ENCODE data around the gene CCDC88B. TPM values are rescaled to one million over a fixed set of nuclear protein-coding genes. Genes with fewer than 3 reads are reported as not detected.

CCDC88B gene
- total and polyA plus RNA-seq, 7 donors, result 2.6 to 157 (median 8.6) TPM

- no peaks in the 10 kb centered on the region for H3K9me3 ChIP-seq
- no peaks in the 10 kb centered on the region for H3K27me3 ChIP-seq
- TF ChIP-seq POLR2AphosphoS5 (IDR thresholded peaks at IDR 0.05), result no peak
- no peak for TF ChIP-seq EP300 (IDR thresholded peaks at IDR 0.05)
- TF ChIP-seq CTCF (IDR thresholded peaks at IDR 0.05), result no peak
- TF ChIP-seq POLR2A (IDR thresholded peaks at IDR 0.05), result no peak
- H3K36me3 ChIP-seq, result peaks cover 12 to 83% (median 46%) of the 10 kb centered on the region in 4 donors
- intact Hi-C loops (cut with DNase I), result no loop called here
- no peak overlapping the region for H3K27ac ChIP-seq
- peaks cover 0 to 13% (median 12%) of the 10 kb centered on the region in 4 donors for H3K4me1 ChIP-seq
- no peak overlapping the region for H3K4me3 ChIP-seq
- WGBS, 2 donors, result 78 to 95% methylated on average over 6 of the region's 6 CpGs
- DNase-seq, result no peak
Observed at GRCh38 chr11:64364435-64364834, 24.4 kb downstream of the CCDC88B start.

GRCh38 chr11:64364911-64365310 is 24.9 kb downstream of the CCDC88B start:
- H3K27me3 ChIP-seq, result no peaks in the 10 kb centered on the region
- H3K4me3 ChIP-seq, result no peak overlapping the region
- 88% methylated on average over 4 of the region's 4 CpGs for WGBS, 2 donors
- TF ChIP-seq POLR2A (IDR thresholded peaks at IDR 0.05) (no peak), EP300 (IDR thresholded peaks at IDR 0.05) (no peak), CTCF (IDR thresholded peaks at IDR 0.05) (no peak), POLR2AphosphoS5 (IDR thresholded peaks at IDR 0.05) (no peak)
- intact Hi-C loops (cut with DNase I), result no loop called here
- H3K4me1 ChIP-seq, result peaks cover 0 to 8% (median 7%) of the 10 kb centered on the region in 4 donors
- H3K27ac ChIP-seq, result no peak overlapping the region
- H3K9me3 ChIP-seq, result no peaks in the 10 kb centered on the region
- DNase-seq, result no peak
- H3K36me3 ChIP-seq, result peaks cover 12 to 88% (median 51%) of the 10 kb centered on the region in 4 donors

GRCh38 chr11:64366751-64367150 is 26.7 kb downstream of the CCDC88B start:
- no peak overlapping the region for H3K27ac ChIP-seq
- H3K36me3 ChIP-seq, result peaks cover 12 to 96% (median 51%) of the 10 kb centered on the region in 4 donors
- no peaks in the 10 kb centered on the region for H3K27me3 ChIP-seq
- intact Hi-C loops (cut with DNase I), result no loop called here
- no peak for TF ChIP-seq EP300 (IDR thresholded peaks at IDR 0.05)
- no peak for TF ChIP-seq POLR2AphosphoS5 (IDR thresholded peaks at IDR 0.05)
- TF ChIP-seq CTCF (IDR thresholded peaks at IDR 0.05), result no peak
- TF ChIP-seq POLR2A (IDR thresholded peaks at IDR 0.05), result no peak
- WGBS, 2 donors, result 93 to 95% methylated on average over 1 of the region's 1 CpG
- peaks cover 0 to 2% (median 0%) of the 10 kb centered on the region in 4 donors for H3K4me1 ChIP-seq
- no peak overlapping the region for H3K4me3 ChIP-seq
- no peak for DNase-seq
- no peaks in the 10 kb centered on the region for H3K9me3 ChIP-seq

- no peak overlapping the region for H3K27ac ChIP-seq
- no peaks in the 10 kb centered on the region for H3K9me3 ChIP-seq
- no peaks in the 10 kb centered on the region for H3K27me3 ChIP-seq
- peaks cover 12 to 83% (median 45%) of the 10 kb centered on the region in 4 donors for H3K36me3 ChIP-seq
- 93 to 97% methylated on average over 46 of the region's 46 CpGs for WGBS, 2 donors
- no peak for DNase-seq
- H3K4me3 ChIP-seq, result no peak overlapping the region
- no peak for TF ChIP-seq EP300 (IDR thresholded peaks at IDR 0.05)
- TF ChIP-seq POLR2A (IDR thresholded peaks at IDR 0.05), result no peak
- TF ChIP-seq POLR2AphosphoS5 (IDR thresholded peaks at IDR 0.05), result no peak
- no peak for TF ChIP-seq CTCF (IDR thresholded peaks at IDR 0.05)
- intact Hi-C loops (cut with DNase I), result no loop called here
- peaks cover 0 to 11% (median 8%) of the 10 kb centered on the region in 4 donors for H3K4me1 ChIP-seq
Observed at GRCh38 chr11:64367931-64368672, 28.1 kb downstream of the CCDC88B start.
